Placental pericyte (primary cell): ENCODE data around the gene TNFRSF12A. TPM values are rescaled to one million over a fixed set of nuclear protein-coding genes. Genes with fewer than 3 reads are reported as not detected.

Source experiments
- small RNA-seq: library from RNA; depleted of rRNA; stranded (forward); fragments of <200 nt; gene quantifications from one replicate; pipeline ENCODE3, GENCODE V24; 2012; ENCODE audit warnings: low replicate concordance
- total RNA-seq: library from RNA; depleted of rRNA; stranded (reverse); fragments of >200 nt; gene quantifications from 2 replicates; pipeline ENCODE4 v1.2.3, GENCODE V29; 2012

The TNFRSF12A gene, protein sequence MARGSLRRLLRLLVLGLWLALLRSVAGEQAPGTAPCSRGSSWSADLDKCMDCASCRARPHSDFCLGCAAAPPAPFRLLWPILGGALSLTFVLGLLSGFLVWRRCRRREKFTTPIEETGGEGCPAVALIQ
- 216 and 619 TPM in 2 replicates for total RNA-seq

DNA sequence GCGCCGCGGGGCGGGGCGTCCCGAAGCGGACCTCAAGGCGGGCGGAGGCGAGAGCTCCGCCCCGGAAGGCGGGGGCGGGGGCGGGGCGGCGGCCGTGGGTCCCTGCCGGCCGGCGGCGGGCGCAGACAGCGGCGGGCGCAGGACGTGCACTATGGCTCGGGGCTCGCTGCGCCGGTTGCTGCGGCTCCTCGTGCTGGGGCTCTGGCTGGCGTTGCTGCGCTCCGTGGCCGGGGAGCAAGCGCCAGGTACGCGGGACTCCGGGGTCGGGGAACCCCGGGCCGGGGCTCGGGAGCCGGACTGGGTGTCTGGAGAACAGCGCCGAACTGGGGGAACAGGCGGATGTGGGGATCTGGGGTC, at the start of gene TNFRSF12A:
TSS of gene TNFRSF12A (plus strand) at position 122 of the 357 bp plus-strand sequence. CDS start at position 152, 30 bp downstream.

DNA sequence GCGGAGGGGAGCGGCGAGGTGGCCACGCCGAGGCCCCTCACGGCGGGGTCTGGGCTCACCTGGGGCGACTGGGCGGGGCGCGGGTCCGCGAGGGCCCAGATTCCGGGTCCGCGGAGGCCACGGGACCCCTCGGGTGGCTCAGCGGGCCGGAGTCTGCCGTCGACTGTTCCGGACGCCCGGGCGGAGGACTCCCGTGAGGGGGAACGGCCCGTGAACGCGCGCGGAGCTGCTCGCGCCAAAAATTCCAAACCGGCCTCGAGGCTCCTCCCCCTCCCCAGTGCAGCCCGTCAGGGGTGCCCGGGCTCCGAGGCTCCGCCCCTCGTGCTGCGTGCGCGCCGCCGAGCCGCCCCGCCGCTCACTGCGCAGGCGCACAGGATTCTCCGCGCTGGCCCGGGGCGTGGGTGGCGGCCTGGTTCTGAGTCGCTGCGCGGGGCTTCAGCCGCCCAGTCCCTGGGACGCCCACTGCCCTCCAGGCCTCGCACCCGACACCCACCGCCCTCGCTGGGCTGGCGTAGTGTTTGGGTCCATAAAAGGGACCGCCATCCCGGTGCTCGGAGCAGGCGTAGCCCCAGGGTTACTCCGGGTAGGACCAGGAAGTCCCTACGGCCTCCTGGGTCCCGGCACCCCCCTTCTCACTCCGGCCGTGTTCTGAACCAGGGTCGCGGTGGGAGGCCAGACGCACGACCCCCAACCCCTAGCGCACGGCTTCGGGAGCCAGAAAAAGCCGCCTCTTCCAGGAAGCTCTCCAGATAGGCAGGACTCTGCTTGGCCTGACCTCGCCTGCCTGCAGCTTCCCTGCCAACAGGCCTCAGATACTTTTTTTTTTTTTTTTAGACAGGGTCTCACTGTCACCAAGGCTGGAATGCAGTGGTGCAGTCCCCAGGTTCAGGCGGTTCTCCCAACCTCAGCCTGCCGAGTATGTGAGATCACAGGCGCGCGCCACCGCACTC, 39.7 kb upstream of the TNFRSF12A start, which contains the start of gene PKMYT1:
TSS of gene PKMYT1 (minus strand) at position 220 of the 950 bp plus-strand sequence. CDS start 789 bp downstream, outside the sequence.

DNA sequence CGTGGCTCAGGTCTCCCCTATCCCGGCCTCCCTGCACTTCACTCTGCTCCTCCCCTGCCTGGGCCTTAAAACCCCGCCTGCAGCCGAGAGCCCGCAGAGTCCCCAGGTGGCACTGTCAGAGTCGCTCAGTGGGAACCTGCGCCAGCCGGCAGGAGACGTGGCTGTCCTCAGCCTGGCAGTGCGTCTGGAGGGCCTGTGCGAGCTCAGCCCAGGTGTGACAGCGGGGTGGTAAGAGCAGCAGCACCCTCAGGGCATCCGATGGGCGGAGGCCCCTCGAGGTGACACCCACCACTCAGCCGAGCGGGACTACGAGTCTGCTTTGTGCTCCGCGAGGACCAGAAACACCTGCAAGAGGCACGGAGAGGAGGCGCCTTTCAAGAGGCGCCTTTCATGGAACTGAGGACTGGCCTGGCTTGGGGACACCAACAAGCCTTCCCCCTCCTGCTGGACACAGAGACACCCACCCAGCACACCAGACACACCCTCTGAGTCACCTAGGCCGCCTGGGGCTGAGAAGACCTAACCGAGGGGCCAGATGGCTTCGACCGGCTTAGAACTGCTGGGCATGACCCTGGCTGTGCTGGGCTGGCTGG, 7.2 kb upstream of the TNFRSF12A start, which contains the start of gene CLDN9:
TSS of gene CLDN9 (plus strand) at position 96 of the 593 bp plus-strand sequence. CDS start at position 536, 440 bp downstream.

DNA sequence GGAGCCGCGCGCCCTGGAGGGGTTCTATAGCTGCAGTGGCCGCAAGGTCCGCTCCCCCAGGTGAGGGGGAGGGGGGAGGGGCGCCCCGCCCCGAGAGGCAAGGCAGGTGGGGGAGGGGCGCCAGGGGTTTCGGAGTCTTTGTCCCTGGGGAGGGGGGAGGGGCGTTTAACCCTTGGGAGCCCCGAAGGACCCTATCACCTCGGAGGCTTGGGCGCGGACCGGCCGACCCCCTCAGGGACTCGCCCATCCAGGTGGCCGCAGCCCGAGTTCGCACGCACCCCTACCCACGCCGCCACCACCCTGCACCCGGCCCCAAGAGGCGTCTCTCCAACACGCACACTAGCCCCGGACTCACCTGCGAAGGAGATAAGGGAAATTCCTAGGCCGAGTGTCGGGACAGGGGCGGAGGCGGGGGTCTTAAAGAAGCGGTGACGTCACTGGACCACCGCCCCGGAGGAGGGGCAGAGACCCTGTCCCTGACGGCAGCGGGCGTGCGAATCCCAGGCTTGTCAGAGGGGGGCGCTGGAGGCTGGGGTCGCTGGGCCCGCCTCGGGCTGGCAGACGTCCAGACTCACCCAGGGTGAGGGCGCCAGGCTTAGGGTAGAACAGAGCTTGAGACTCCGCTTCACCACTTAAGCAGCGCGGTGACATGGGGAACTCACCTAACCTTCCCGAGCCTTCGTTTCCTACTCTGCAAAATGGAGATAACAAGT, 2.2 kb upstream of the TNFRSF12A start, which contains the start of gene CLDN6:
TSS of gene CLDN6 (minus strand) at position 390 of the 713 bp plus-strand sequence. CDS start 2,162 bp downstream, outside the sequence.

DNA sequence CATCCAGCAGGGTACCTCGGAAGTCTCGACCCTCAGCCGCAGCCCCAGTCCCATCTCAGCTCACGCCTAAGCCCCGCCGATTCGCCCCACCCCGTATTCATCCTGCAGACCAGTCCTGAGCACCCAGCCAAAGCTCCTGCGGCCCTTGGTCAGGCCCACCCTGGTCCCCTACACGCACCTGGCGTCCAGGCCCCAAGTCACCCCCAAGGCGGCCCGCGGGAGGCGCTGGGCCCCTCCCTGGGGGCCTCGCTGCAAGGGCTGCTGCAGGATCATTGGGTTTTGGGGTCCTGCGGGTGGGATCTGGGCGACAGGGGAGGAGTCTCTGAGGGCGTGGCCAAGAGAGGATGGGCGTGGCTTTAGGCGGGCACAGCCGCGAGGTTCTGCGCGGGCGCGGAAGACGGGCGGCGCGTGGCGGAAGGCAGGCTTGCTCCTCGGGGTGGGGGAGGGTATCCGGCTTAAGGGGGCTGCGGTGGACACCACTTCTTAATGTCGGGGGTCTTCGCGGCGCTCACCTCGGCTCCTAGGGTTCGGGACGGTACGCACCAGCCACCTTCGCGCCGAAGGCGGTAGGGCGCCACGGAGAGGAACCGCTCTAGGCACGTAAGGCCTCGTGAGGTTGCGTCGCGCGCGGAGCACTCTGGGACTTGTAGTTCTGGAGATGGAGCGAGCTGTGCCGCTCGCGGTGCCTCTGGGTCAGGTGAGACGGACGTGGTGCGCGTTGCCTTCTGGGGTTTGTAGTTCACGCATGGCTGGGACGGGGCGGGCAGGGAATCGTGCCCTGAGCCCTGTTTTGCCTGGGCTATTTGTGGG, 3.7 kb downstream of the TNFRSF12A start, which contains the start of the genes HCFC1R1 and THOC6:
TSS of gene HCFC1R1 (minus strand) at position 274 of the 810 bp plus-strand sequence. CDS start at position 273, 1 bp downstream.
TSS of gene THOC6 (plus strand) at position 367 of the 810 bp plus-strand sequence. CDS start at position 659, 292 bp downstream.

DNA sequence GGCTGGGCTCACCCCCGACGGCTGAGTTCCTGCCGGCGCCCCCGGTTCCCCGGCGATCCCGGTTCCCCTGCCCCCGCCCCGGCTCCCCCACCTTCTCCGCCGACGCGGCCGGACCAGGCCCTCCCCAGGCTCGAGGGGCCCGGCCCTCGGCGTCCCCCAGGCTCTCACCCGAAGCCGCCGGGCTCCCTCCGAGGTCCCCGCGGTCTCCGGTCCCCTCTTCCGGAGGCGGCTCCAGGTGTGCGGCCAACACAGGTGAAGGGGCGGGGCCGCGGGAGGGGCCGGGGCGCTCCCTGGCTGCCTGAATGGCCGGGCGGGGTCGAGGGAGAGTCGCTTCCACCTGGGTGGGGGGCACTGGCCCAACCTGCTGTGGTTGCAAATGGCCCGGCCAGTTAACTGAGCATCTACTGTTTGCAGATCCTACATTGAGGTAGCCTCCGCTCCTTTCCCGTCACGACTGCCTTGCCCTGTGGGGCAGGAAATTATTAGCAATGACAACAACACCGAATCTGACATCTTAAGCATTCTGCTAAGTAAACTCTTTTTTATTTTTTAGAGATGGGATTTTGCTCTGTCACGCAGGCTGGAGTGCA, 16.7 kb downstream of the TNFRSF12A start, which contains the start of gene BICDL2:
TSS of gene BICDL2 (minus strand) at position 219 of the 590 bp plus-strand sequence. CDS start 1,448 bp downstream, outside the sequence.

DNA sequence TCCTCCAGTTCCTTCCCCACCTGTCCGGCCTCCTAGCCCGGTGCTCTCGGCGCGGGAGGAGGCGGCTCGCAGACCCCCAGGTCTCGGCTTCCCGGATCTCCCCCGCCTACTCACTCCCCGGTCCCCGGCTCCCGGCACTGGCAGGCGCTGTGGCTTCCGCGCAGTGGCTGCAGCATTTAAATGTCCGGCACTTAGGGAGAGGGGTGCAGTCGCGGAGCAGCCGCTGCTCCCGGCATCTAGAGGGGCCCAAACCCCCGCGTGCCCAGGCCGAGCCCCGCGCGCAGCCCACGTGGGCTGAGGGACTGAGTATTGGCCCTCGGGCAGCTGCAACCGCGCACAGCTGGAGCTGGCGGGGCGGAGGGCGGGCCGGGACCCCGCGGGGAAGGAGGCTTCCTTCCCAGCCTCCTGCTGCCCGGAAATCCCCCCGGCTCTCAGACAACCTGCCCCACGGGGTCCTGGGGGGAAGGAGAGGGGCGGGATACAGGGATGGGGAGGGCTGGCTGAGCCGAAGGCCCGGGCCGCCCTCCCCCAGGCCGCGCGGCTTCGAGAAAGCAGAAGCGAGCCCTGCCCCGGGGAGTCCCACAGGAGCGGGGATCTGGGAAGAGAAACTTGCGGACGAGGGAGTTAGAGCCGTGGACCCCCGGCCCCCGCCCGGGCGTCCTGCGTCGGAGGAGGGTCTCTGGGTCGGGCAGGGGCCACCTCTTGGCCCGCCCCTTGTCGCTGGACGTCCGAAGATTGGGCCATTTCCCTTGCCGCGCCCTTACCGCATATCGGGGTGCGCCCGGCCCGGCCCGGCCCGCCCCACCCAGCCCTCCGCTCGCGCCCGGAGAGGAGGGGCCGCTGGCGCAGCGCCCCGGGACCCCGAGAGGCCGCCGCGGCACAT, 25.8 kb downstream of the TNFRSF12A start, which contains the start of gene MMP25:
TSS of gene MMP25 (plus strand) at position 804 of the 883 bp plus-strand sequence. CDS start 357 bp downstream, outside the sequence.

DNA sequence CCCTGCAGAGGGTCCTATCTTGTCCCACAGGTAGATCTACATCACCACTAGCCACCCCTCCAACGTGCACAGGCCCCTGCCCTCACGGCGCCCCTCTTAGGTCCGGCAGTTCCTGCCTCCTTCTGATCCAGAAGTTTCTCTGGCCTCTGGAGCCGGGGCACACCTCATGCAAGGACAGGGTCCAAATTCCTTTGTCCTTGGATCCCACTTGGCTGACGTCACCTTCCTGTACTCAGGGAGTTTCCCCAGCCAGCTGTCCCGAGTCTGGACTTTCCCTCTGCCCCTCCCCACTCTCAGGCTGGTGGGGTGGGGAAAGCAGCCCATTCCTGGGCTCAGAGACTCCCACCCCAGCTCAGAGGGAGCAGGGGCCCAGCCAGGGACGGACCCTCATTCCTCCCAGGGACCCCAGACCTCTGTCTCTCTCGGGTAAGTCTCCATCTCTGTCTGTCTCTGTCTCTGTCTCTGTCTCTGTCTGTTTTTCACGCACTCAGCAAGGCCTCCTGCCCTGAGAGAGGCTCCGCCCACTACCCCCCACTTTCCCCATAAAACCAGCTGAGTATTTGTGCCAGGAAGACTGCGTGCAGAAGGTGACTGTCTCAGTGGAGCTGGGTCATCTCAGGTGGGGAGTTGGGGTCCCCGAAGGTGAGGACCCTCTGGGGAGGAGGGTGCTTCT, 45.0 kb downstream of the TNFRSF12A start, which contains the start of gene IL32:
TSS of gene IL32 (plus strand) at position 572 of the 673 bp plus-strand sequence. CDS start 172 bp downstream, outside the sequence.

Small RNA genes within 50 kb of the gene (small RNA-seq; reads per million reads assigned to genes)
- gene LINC00514: 0.13 reads per million

Other genes with a start within 250 kb of the TNFRSF12A start
- gene ELOB, start 243.1 kb upstream of the TNFRSF12A start, total RNA-seq: 154 and 313 TPM in 2 replicates
- gene PRSS33, start 232.8 kb upstream of the TNFRSF12A start, total RNA-seq: not detected in 2 replicates
- not detected in 2 replicates for gene PRSS41, start 221.9 kb upstream of the TNFRSF12A start, total RNA-seq
- gene PRSS21, start 203.1 kb upstream of the TNFRSF12A start, total RNA-seq: not detected in 2 replicates
- gene ZG16B, start 190.1 kb upstream of the TNFRSF12A start, total RNA-seq: 0.29 TPM in 1 of 2 replicates, not detected in the other
- 2.7 TPM in 1 of 2 replicates, not detected in the other for gene PRSS22, start 162.2 kb upstream of the TNFRSF12A start, total RNA-seq
- 53.0 and 83.3 TPM in 2 replicates for gene FLYWCH2, start 137.2 kb upstream of the TNFRSF12A start, total RNA-seq
- 42.2 and 55.8 TPM in 2 replicates for gene FLYWCH1, start 108.4 kb upstream of the TNFRSF12A start, total RNA-seq
- not detected in 2 replicates for gene KREMEN2, start 56.1 kb upstream of the TNFRSF12A start, total RNA-seq
- 1.1 and 12.2 TPM in 2 replicates for gene PAQR4, start 51.0 kb upstream of the TNFRSF12A start, total RNA-seq
- gene PKMYT1, start 39.9 kb upstream of the TNFRSF12A start, total RNA-seq: 0.22 and 27.1 TPM in 2 replicates
- not detected in 2 replicates for gene CLDN9, start 7.4 kb upstream of the TNFRSF12A start, total RNA-seq
- 0.14 and 0.22 TPM in 2 replicates for gene CLDN6, start 2.2 kb upstream of the TNFRSF12A start, total RNA-seq
- 11.6 and 21.7 TPM in 2 replicates for gene HCFC1R1, start 3.6 kb downstream of the TNFRSF12A start, total RNA-seq
- 32.2 and 40.7 TPM in 2 replicates for gene THOC6, start 3.7 kb downstream of the TNFRSF12A start, total RNA-seq
- gene BICDL2, start 16.6 kb downstream of the TNFRSF12A start, total RNA-seq: under 0.01 TPM in 1 of 2 replicates, not detected in the other
- gene MMP25, start 26.2 kb downstream of the TNFRSF12A start, total RNA-seq: not detected in 2 replicates
- gene IL32, start 45.3 kb downstream of the TNFRSF12A start, total RNA-seq: 3.7 and 21.7 TPM in 2 replicates
- not detected in 2 replicates for gene ZSCAN10, start 78.9 kb downstream of the TNFRSF12A start, total RNA-seq
- gene ZNF205, start 92.2 kb downstream of the TNFRSF12A start, total RNA-seq: 17.9 and 20.0 TPM in 2 replicates
- gene ZNF213, start 114.7 kb downstream of the TNFRSF12A start, total RNA-seq: 8.3 and 11.4 TPM in 2 replicates
- gene OR1F1, start 167.8 kb downstream of the TNFRSF12A start, total RNA-seq: not detected in 2 replicates
- gene ZNF200, start 214.8 kb downstream of the TNFRSF12A start, total RNA-seq: 12.9 and 14.0 TPM in 2 replicates
- not detected in 2 replicates for gene MEFV, start 236.3 kb downstream of the TNFRSF12A start, total RNA-seq